ENCODE results near the gene COBLL1. TPM values are rescaled to one million over a fixed set of nuclear protein-coding genes. Genes with fewer than 3 reads are reported as not detected.
"Not testable (repeated sequence)": the region's sequence is repeated elsewhere in the genome, so short reads cannot be mapped to it uniquely, and the experiment has no call there.

The COBLL1 gene
- total RNA-seq, 2 donors from 2014 or later, result 0.28 to 0.48 TPM

DNA sequence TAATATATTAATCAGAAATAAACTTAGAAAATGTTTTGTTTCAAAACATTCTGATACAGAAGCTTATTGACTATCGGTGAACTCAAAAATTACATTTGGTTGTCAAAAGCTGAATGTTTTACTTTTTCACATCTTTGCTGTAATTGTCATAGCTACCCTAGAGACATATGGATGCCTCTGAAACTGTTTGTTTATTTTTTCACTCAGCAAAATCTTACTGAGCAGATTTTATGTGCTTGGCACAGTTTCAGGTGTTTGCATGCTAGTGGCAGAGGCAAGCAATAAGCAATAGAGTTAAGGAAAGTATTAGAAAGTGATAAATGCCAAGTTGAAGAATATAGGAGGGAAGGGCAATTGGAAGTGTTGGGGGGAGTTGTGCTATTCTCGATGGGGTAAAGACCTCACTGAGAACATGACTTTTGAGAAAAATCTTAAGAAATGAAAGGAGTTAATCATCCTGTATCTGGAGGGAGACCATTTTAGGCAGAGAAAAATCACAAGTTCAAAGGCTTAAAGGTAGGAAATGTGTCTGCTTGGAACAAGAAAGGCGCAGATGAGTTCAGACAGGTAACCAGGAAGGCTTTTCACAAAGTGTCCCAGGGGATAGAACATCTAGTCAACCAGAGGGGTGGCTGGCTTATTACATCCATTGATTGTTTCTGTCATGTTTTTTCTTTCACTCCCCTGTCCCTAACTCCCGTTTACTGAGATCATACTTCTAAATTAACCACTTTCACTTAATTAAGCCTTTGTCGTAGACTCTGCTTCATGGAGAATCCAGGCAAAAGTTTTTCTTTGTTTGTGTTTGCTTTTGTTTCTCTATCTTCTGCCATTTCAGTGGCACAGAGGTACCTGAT lies 27.2 kb upstream of the COBLL1 start:
- no peak for ATAC-seq (replicated peaks)
- Mint-ChIP-seq H3K4me1 (no peaks in the 10 kb centered on the region), H3K27ac (no peak overlapping the region), H3K36me3 (ENCODE audit: low read depth) (no peaks in the 10 kb centered on the region), H3K9me3 (peaks cover 2% of the 10 kb centered on the region), H3K27me3 (no peaks in the 10 kb centered on the region), H3K4me3 (no peak overlapping the region)

GRCh38 chr2:164867779-164868397 lies 26.3 kb upstream of the COBLL1 start:
- no peak for ATAC-seq (replicated peaks)
- no peaks in the 10 kb centered on the region for H3K9me3 Mint-ChIP-seq
- H3K36me3 Mint-ChIP-seq (ENCODE audit: low read depth), result no peaks in the 10 kb centered on the region
- H3K27ac Mint-ChIP-seq, result no peak overlapping the region
- no peak overlapping the region for H3K4me3 Mint-ChIP-seq
- H3K27me3 Mint-ChIP-seq, result peaks cover 4% of the 10 kb centered on the region
- no peaks in the 10 kb centered on the region for H3K4me1 Mint-ChIP-seq

DNA sequence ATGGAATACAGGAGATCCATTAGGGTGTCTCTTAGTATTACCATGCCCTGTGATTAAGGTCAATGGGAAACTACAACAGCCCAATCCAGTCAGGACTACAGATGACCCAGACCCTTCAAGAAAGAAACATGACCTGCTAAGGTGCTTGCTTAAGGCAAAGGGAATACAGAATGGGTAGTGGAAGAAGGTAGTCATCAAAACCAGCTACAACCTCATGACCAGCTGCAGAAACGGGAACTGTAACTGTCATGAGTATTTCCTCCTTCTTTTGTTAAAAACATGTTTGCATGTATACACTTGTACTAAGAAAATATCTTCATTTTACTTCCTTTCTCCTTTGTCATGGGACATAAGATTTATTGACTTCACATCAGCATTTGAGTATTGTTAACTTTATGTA lies 24.8 kb upstream of the COBLL1 start:
- not testable (repeated sequence) for ATAC-seq (replicated peaks); H3K4me1 Mint-ChIP-seq; H3K9me3 Mint-ChIP-seq; H3K4me3 Mint-ChIP-seq; H3K36me3 Mint-ChIP-seq (ENCODE audit: low read depth); H3K27ac Mint-ChIP-seq; H3K27me3 Mint-ChIP-seq

DNA sequence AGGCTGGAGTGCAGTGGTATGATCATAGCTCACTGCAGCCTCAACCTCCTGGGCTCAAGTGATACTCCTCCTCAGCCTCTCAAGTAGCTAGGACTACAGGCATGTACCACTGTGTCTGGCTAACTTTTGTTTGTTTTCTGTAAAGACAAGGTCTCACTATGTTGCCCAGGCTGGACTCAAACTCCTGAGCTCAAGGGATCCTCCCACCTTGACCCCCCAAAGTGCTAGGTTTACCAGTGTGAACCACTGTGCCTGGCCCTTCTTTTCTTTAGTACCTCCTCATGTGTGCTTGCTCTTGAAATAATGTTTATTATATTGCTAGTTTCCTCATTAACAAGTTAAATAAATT lies 19.0 kb upstream of the COBLL1 start:
- H3K4me3 Mint-ChIP-seq, result no peak overlapping the region
- H3K9me3 Mint-ChIP-seq, result no peaks in the 10 kb centered on the region
- no peak for ATAC-seq (replicated peaks)
- no peak overlapping the region for H3K27ac Mint-ChIP-seq
- H3K4me1 Mint-ChIP-seq, result no peaks in the 10 kb centered on the region
- H3K36me3 Mint-ChIP-seq (ENCODE audit: low read depth), result no peaks in the 10 kb centered on the region
- peaks cover 4% of the 10 kb centered on the region for H3K27me3 Mint-ChIP-seq

DNA sequence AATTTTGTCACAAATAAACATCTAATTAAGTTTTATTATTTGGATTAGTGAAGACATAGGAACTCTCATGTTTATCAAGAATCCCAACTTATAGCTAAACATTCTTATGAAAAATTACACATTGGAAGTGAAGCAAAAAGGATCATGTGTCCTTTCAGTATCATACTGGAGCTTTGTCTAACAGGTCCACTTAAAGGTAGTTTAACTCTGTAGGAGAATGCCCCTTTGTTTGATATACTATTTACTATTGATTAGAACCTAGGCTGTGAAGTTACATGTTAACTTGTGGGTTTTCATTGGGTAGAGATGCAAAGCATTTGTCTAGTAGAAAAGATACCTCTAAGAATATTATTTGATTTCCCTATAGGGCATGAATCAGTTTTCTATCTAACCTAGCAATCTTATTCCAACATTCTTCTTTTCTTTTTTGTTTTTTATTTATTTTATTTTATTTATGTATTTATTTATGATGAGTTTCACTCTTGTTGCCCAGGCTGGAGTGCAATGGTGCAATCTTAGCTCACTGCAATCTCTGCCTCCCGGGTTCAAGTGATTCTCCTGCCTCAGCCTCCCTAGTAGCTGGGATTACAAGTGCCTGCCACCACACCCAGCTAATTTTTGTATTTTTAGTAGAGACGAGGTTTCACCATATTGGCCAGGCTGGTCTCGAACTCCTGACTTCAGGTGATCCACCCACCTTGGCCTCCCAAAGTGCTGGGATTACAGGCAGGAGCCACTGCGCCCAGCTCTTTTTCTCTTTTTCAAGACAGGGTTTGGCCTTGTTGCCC lies 18.5 kb upstream of the COBLL1 start:
- H3K27me3 Mint-ChIP-seq; H3K36me3 Mint-ChIP-seq (ENCODE audit: low read depth); H3K9me3 Mint-ChIP-seq; H3K4me3 Mint-ChIP-seq; ATAC-seq (replicated peaks); H3K4me1 Mint-ChIP-seq; H3K27ac Mint-ChIP-seq: not testable (repeated sequence)

GRCh38 chr2:164859251-164859818 lies 17.7 kb upstream of the COBLL1 start:
- no peaks in the 10 kb centered on the region for H3K9me3 Mint-ChIP-seq

DNA sequence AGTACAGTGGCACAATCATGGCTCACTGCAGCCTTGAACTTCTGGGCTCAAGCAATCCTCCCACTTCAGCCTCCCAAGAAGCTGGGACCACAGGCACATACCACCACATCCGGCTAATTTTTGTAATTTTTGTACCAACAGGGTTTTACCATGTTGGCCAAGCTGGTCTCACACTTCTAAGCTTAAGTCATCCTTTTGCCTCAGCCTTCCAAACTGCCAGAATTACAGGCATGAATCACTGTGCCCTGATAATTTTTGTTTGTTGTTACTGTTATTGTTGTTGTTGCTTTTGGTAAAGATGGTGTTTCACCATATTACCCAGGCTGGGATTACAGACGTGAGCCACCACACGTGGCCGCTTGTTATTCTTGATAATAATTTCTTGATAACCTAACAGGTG lies 10.5 kb upstream of the COBLL1 start:
- peaks cover 10% of the 10 kb centered on the region for H3K27me3 Mint-ChIP-seq

More at GRCh38 chr2:164859251-164859818, 17.7 kb upstream of the COBLL1 start:
- Mint-ChIP-seq H3K27me3 (peaks cover 4% of the 10 kb centered on the region), H3K4me1 (no peaks in the 10 kb centered on the region), H3K27ac (no peak overlapping the region), H3K4me3 (no peak overlapping the region), H3K36me3 (ENCODE audit: low read depth) (no peaks in the 10 kb centered on the region)
- no peak for ATAC-seq (replicated peaks)

DNA sequence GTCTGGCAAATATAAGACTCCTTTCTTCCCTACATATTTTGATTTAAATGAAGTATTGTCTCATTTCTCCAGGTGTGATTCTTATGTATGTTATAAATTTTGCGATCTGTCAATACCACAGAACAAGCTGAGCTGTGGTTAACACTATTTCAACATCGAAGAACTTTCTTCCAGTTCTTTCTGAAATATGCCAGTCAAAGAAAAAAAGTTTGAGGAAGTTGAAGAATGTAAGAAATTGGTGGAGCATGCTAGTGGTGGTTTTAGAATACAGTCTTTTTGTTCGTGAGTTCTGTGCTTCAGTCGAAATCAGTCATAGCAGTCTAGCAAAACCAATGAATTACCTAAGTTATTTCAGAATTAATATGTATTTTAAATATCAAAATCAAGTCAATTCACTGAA lies 8.6 kb upstream of the COBLL1 start:
- Mint-ChIP-seq H3K27ac (no peak overlapping the region), H3K9me3 (no peaks in the 10 kb centered on the region), H3K4me1 (no peaks in the 10 kb centered on the region), H3K4me3 (no peak overlapping the region), H3K36me3 (ENCODE audit: low read depth) (no peaks in the 10 kb centered on the region), H3K27me3 (peaks cover 10% of the 10 kb centered on the region)
- ATAC-seq (replicated peaks), result no peak

More for the DNA sequence above, 10.5 kb upstream of the COBLL1 start:
- H3K4me3 Mint-ChIP-seq, result no peak overlapping the region
- no peak for ATAC-seq (replicated peaks)
- H3K36me3 Mint-ChIP-seq (ENCODE audit: low read depth), result no peaks in the 10 kb centered on the region
- H3K9me3 Mint-ChIP-seq, result no peaks in the 10 kb centered on the region
- no peaks in the 10 kb centered on the region for H3K4me1 Mint-ChIP-seq
- H3K27ac Mint-ChIP-seq, result no peak overlapping the region

DNA sequence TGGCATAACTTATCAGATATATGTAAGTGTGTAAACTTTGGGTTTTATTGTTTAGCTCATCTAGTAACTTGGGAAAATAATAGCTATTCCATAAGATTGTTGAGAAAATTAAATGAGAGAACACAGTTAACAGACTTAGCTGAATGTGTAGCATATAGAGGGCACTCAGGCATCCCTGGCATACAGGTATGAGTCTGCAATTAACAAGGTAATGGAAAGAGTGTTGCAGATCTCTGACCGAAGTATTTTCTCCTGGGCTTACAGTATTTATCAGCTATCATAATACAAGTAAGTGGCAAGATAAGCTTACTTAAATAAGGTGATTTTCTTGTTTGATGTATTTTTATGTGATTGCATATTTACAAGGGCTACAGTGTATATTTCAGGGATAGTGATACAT lies 7.9 kb upstream of the COBLL1 start:
- Mint-ChIP-seq H3K9me3 (no peaks in the 10 kb centered on the region), H3K27me3 (peaks cover 15% of the 10 kb centered on the region), H3K27ac (no peak overlapping the region), H3K4me1 (no peaks in the 10 kb centered on the region), H3K4me3 (no peak overlapping the region), H3K36me3 (ENCODE audit: low read depth) (no peaks in the 10 kb centered on the region)
- no peak for ATAC-seq (replicated peaks)

DNA sequence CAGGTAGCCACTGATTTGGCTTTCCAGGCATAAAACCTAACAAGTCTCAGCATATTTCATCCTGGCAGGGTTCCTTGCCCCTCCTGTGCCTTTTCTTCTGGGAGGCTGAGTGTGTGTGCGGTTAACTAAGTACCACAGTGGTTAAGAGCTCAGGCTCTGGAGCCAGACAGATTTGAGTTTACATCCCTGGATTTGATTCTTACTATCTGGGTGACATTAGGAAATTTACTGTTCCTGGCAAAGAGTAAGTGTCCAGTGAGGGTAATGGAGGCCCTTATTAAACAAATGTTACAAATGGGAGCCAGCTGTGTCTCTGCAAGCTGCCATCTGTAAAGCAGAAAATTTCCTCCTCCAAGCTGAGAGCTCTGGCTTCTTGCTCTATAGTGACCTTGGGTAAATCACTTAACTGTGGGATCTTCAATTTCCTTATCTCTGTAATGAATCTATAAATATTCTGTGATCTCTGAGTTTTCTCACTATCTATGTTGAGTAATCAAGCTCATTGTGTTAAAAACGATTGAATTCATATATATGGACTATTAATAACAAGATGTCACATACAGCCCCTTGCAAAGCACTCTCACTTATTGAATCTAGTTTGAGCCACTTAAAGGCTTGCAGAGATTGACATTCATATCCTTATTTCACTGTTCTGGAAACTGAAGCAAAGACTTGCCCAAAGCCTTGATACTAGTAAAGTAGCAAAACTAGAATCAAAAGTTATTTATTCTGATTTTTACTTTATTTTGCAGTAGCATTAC lies 6.5 kb upstream of the COBLL1 start:
- H3K4me1 Mint-ChIP-seq, result no peaks in the 10 kb centered on the region
- peaks cover 18% of the 10 kb centered on the region for H3K27me3 Mint-ChIP-seq
- no peak for ATAC-seq (replicated peaks)
- H3K36me3 Mint-ChIP-seq (ENCODE audit: low read depth), result no peaks in the 10 kb centered on the region
- no peak overlapping the region for H3K27ac Mint-ChIP-seq
- no peak overlapping the region for H3K4me3 Mint-ChIP-seq
- H3K9me3 Mint-ChIP-seq, result no peaks in the 10 kb centered on the region

DNA sequence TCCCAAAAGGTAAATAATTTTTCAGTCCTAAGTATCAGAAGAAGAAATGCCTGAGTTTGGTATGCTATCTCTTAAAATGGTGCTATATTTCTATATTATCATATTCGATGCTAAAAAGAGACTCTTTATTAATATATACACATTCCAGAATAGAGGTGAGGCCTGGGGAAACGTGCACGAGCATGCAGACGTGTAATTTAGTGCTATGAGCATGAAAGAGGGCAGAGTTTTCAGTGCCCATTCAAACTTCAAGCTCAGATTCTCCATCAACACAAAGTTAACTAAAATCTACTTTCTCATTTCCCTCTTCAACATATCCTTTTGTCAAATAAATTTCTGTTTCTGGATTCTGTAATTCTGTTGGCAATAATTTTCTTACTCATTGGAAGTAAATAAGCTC lies 5.7 kb upstream of the COBLL1 start:
- Mint-ChIP-seq H3K27ac (no peak overlapping the region), H3K4me3 (no peak overlapping the region), H3K27me3 (peaks cover 18% of the 10 kb centered on the region), H3K9me3 (no peaks in the 10 kb centered on the region), H3K36me3 (ENCODE audit: low read depth) (no peaks in the 10 kb centered on the region), H3K4me1 (no peaks in the 10 kb centered on the region)
- no peak for ATAC-seq (replicated peaks)

DNA sequence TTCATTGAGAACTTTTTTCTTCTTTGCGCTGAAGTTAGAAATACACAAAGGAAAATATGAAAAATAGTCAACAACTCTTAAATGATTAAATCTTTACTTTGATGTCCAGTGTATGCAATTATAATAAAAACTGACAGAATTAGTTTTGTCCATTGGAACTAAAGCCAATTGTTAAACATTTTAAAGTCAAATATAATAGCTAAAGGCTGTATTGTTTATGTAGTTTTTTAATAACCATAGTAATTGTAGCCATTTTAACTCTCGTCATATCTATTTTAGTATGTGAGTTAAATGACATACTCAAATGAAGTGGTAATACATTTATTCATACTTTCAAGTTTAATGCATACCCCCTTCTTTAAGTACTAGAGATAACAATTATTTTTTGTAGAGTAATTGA lies 4.7 kb upstream of the COBLL1 start:
- no peak for ATAC-seq (replicated peaks)
- H3K9me3 Mint-ChIP-seq, result no peaks in the 10 kb centered on the region
- H3K4me3 Mint-ChIP-seq, result no peak overlapping the region
- no peak overlapping the region for H3K27ac Mint-ChIP-seq
- no peaks in the 10 kb centered on the region for H3K36me3 Mint-ChIP-seq (ENCODE audit: low read depth)
- no peaks in the 10 kb centered on the region for H3K4me1 Mint-ChIP-seq
- H3K27me3 Mint-ChIP-seq, result peaks cover 18% of the 10 kb centered on the region

GRCh38 chr2:164843346-164843911 lies 1.8 kb upstream of the COBLL1 start:
- Mint-ChIP-seq H3K4me1 (no peaks in the 10 kb centered on the region), H3K36me3 (ENCODE audit: low read depth) (no peaks in the 10 kb centered on the region), H3K27ac (no peak overlapping the region), H3K9me3 (no peaks in the 10 kb centered on the region), H3K27me3 (peaks cover 24% of the 10 kb centered on the region), H3K4me3 (no peak overlapping the region)
- no peak for ATAC-seq (replicated peaks)

DNA sequence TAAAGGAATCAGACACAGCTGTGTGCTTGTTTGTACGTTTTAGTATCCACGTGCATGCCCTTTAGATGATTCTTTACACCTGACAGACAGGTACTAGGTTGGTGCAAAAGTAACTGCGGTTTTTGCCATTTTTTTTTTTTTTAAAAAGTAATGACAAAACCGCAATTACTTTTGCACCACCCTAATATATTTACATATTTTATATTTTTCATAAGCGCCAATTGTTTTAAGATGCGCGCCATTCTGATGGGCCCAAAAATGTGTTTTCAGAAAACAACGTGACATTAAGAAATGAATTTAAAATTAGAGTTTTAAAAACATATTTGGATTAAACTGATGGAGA lies 972 bp upstream of the COBLL1 start:
- peaks cover 31% of the 10 kb centered on the region for H3K27me3 Mint-ChIP-seq
- peak overlapping the region; percentile 45 for H3K4me3 Mint-ChIP-seq

More for the DNA sequence above, 972 bp upstream of the COBLL1 start:
- no peak for ATAC-seq (replicated peaks)
- Mint-ChIP-seq H3K36me3 (ENCODE audit: low read depth) (no peaks in the 10 kb centered on the region), H3K4me1 (no peaks in the 10 kb centered on the region), H3K9me3 (no peaks in the 10 kb centered on the region), H3K27ac (no peak overlapping the region)
